K562 (cell line): ENCODE data around the gene BNC2. TPM values are rescaled to one million over a fixed set of nuclear protein-coding genes. Genes with fewer than 3 reads are reported as not detected.

Source experiments
- ATAC-seq: fragments of 200-7000 bp; cut with Tn5 transposase; 3 replicates; pipeline ENCODE4 v1.9.1; 2020; ENCODE audit warnings: moderate library complexity
- BruUV-seq: library from RNA; stranded (reverse); fragments of 400-500 nt; replicated peaks from 2 replicates; lab custom pipeline; 2021; lab: Mats Ljungman, UMichigan
- CTCF ChIA-PET: fragments of 300-600 bp; formaldehyde crosslinking; extraction: SDS; loops from one replicate; lab custom pipeline; 2021; ENCODE audit warnings: low intra/inter-chr PET ratio; lab: Yijun Ruan, JAX
- POLR2A ChIA-PET: fragments of 300-600, 350-650 bp; sonication (Branson Sonifier 250); formaldehyde crosslinking; extraction: SDS; loops from one replicate; lab custom pipeline; 2021; ENCODE audit warnings: antibody characterized with exemption, inconsistent platforms; lab: Yijun Ruan, JAX
- DNase-seq, 4 experiments: peaks; one replicate each; pipeline versions ENCODE4 v3.0.0 to v3.0.0-alpha.2; 2011 to 2018; ENCODE audit warnings: low spot score in 3 of 4, mixed read lengths in 3 of 4; ENCODE audit errors: extremely low read depth in 1 of 4
- FAIRE-seq: peaks from 2 replicates; lab custom pipeline; 2011; peaks lifted over from hg19 to GRCh38; lab: Jason Lieb, UNC
- H2AFZ ChIP-seq: 2 replicates; pipeline ENCODE4 v1.6.0; 2011; ENCODE audit warnings: low read depth, low read length, control low read depth, inconsistent platforms
- H3K27ac ChIP-seq: fragments of 200-600 bp; 3 replicates; pipeline ENCODE4 v1.8.0; 2011; ENCODE audit warnings: low read depth, mild to moderate bottlenecking, control low read depth, inconsistent platforms, low read length, moderate library complexity, mixed read lengths; ENCODE audit errors: extremely low read depth
- H3K27me3 ChIP-seq, 2 experiments: fragments of 300-600 bp in 1 of 2; 2 replicates in 1 of 2; 3 replicates in 1 of 2; pipeline versions ENCODE4 v1.6.0 to v1.8.0; 2011; ENCODE audit warnings: inconsistent platforms in 2 of 2, low read length in 2 of 2, mild to moderate bottlenecking in 1 of 2, mixed read lengths in 1 of 2, moderate library complexity in 1 of 2; ENCODE audit not compliant: control insufficient read depth in 2 of 2, insufficient read depth in 2 of 2
- H3K36me3 ChIP-seq: fragments of 300-600 bp; 3 replicates; pipeline ENCODE4 v1.8.0; 2011; ENCODE audit warnings: mild to moderate bottlenecking, low read length, inconsistent platforms; ENCODE audit not compliant: control insufficient read depth, insufficient read depth
- H3K4me1 ChIP-seq, 2 experiments: fragments of 200-600 bp in 1 of 2; replicated peaks in 1 of 2; 2 replicates in 1 of 2; 3 replicates in 1 of 2; pipeline versions ENCODE4 v1.5.1 to v1.8.0; 2011; ENCODE audit warnings: inconsistent platforms in 2 of 2, low read length in 2 of 2, mild to moderate bottlenecking in 1 of 2, mixed read lengths in 1 of 2, moderate library complexity in 1 of 2; ENCODE audit not compliant: control insufficient read depth in 2 of 2, insufficient read depth in 2 of 2
- H3K4me2 ChIP-seq: 2 replicates; pipeline ENCODE4 v1.6.1; 2011; ENCODE audit warnings: low read length, control low read depth, inconsistent platforms, mixed read lengths; ENCODE audit not compliant: insufficient read depth
- H3K4me3 ChIP-seq: fragments of 200-600 bp; sonication (generic), shearing (Covaris generic); 2 replicates; pipeline ENCODE4 v1.5.1; 2016; ENCODE audit warnings: control low read depth, inconsistent platforms
- H3K79me2 ChIP-seq: fragments of 200-600 bp; 3 replicates; pipeline ENCODE4 v1.8.0; 2011; ENCODE audit warnings: low read length, inconsistent platforms; ENCODE audit not compliant: control insufficient read depth, insufficient read depth
- H3K9ac ChIP-seq, 2 experiments: 2 replicates each; pipeline versions ENCODE4 v1.6.0 to v1.6.1; 2011; ENCODE audit warnings: low read depth in 2 of 2, low read length in 2 of 2, control low read depth in 1 of 2, inconsistent platforms in 1 of 2, mild to moderate bottlenecking in 1 of 2, mixed read lengths in 1 of 2; ENCODE audit not compliant: insufficient read depth in 1 of 2
- H3K9me1 ChIP-seq: one replicate; pipeline ENCODE4 v1.6.0; 2011; ENCODE audit warnings: inconsistent platforms, mild to moderate bottlenecking, low read length, moderate library complexity; ENCODE audit not compliant: control insufficient read depth, insufficient read depth
- H3K9me3 ChIP-seq: replicated peaks from 2 replicates; pipeline ENCODE4 v1.5.1; 2011; ENCODE audit warnings: low read depth, low read length, inconsistent platforms; ENCODE audit not compliant: control insufficient read depth, insufficient read depth
- H4K20me1 ChIP-seq: replicated peaks from 2 replicates; pipeline ENCODE4 v1.6.1; 2011; ENCODE audit warnings: low read length, inconsistent platforms, mixed read lengths; ENCODE audit not compliant: control insufficient read depth, insufficient read depth
- BACH1 ChIP-seq: fragments of 200-800 bp; sonication (Bioruptor generic); IDR thresholded peaks from 2 replicates; pipeline ENCODE4 v1.6.1; 2016; ENCODE audit warnings: missing genetic modification characterization, missing compliant biosample characterization
- ETS2 ChIP-seq: IDR thresholded peaks from 2 replicates; pipeline ENCODE4 v1.6.1; 2016; ENCODE audit warnings: borderline replicate concordance, missing genetic modification characterization, mild to moderate bottlenecking, moderate library complexity, missing compliant biosample characterization; ENCODE audit not compliant: poor library complexity, severe bottlenecking
- PBX2 ChIP-seq, 2 experiments: IDR thresholded peaks in 1 of 2; conservative IDR thresholded peaks in 1 of 2; 2 replicates each; pipeline ENCODE4 v1.6.1; 2016; ENCODE audit warnings: low read depth in 2 of 2, mild to moderate bottlenecking in 1 of 2, missing compliant biosample characterization in 1 of 2, missing genetic modification characterization in 1 of 2, moderate library complexity in 1 of 2
- RFX7 ChIP-seq: fragments of 250-450 bp; sonication (Bioruptor Pico); IDR thresholded peaks from 2 replicates; pipeline ENCODE4 v1.5.1; 2021; ENCODE audit warnings: mild to moderate bottlenecking
- U2AF1 ChIP-seq: fragments of 200-400 bp; formaldehyde crosslinking; optimal IDR thresholded peaks from 2 replicates; pipeline ENCODE3; 2017; ENCODE audit warnings: mild to moderate bottlenecking, low read depth, low read length, moderate library complexity
- ZNF785 ChIP-seq: fragments of 250-450 bp; sonication (Bioruptor Pico); IDR thresholded peaks from 2 replicates; pipeline ENCODE4 v1.4.0; 2020; ENCODE audit warnings: mild to moderate bottlenecking
- WGBS: fragments of 100-300 bp; shearing (Covaris generic); methylation state at CpG from one replicate; pipeline ENCODE4 v1.1.6; 2016; ENCODE audit warnings: low coverage, mixed read lengths; ENCODE audit not compliant: insufficient coverage; ENCODE audit errors: missing lambda C conversion rate; 5-methylcytosine and 5-hydroxymethylcytosine counted together
- in situ Hi-C: fragments of 300-500 bp; cut with MboI; formaldehyde crosslinking; loops from 4 replicates; pipeline ENCODE4 v1.15.0; 2018; ENCODE audit warnings: inconsistent platforms, mixed read lengths
- intact Hi-C: fragments of 100-400 bp; cut with micrococcal nuclease; formaldehyde crosslinking; loops from 2 replicates; pipeline ENCODE4 v1.14.2; 2022
- polyA plus RNA-seq, 8 experiments: library from polyadenylated mRNA; depleted of rRNA in 4 of 8; stranded (reverse) in 5 of 8; unstranded in 3 of 8; fragments of >200 nt; fragmentation: Nextera tagmentation in 2 of 8; fragmentation: Illumina TruSeq in 1 of 8; extraction: Ambion mirVana in 2 of 8; extraction: Trizol in 1 of 8; gene quantifications; 2 replicates each; pipeline versions ENCODE4 v1.2.1 to v1.2.3, GENCODE V29; 2011 to 2014; ENCODE audit warnings: inconsistent platforms in 1 of 8, missing spikeins in 1 of 8
- total RNA-seq, 7 experiments: library from RNA; depleted of rRNA in 6 of 7; stranded (reverse); fragments of >200 nt in 6 of 7; fragmentation: Illumina TruSeq in 2 of 7; extraction: Trizol in 2 of 7; gene quantifications; 2 replicates each; pipeline versions ENCODE4 v1.2.1 to v1.2.3, GENCODE V29; 2011 to 2021; ENCODE audit warnings: low replicate concordance in 1 of 7
- TF ChIP-seq, protein P1 (sequence below): fragments of 450-650 bp; IDR thresholded peaks from 2 replicates; pipeline ENCODE4 v1.7.1; 2018; ENCODE audit warnings: mild to moderate bottlenecking, low read depth; ENCODE audit not compliant: partially characterized antibody
- TF ChIP-seq, protein P2 (sequence below): fragments of 450-650 bp; IDR thresholded peaks from 2 replicates; pipeline ENCODE4 v1.6.1; 2016; ENCODE audit warnings: low read depth

The BNC2 gene
- total and polyA plus RNA-seq, 9 of the 15 experiments (the other 6 are each of a cell fraction or from before 2014, with no cell fraction given): not detected

- H3K4me2 ChIP-seq: no peak overlapping the region
- no peak overlapping the region for H2AFZ ChIP-seq
- no peak for ATAC-seq
- no peaks in the 10 kb centered on the region for H3K9me3 ChIP-seq
- 0% methylated on average over 3 of the region's 3 CpGs for WGBS
- H3K36me3 ChIP-seq: no peaks in the 10 kb centered on the region
- intact Hi-C loops (no loop called here), in situ Hi-C loops (no loop called here)
- H3K9ac ChIP-seq: no peak overlapping the region
- H3K27ac ChIP-seq: no peak overlapping the region
- BruUV-seq: no TSS peak
- ChIA-PET POLR2A (no interaction called here), CTCF (no interaction called here)
- no peak for FAIRE-seq
- no peaks in the 10 kb centered on the region for H4K20me1 ChIP-seq
- H3K4me3 ChIP-seq: no peak overlapping the region
- H3K79me2 ChIP-seq: no peaks in the 10 kb centered on the region
- no peak for DNase-seq
- H3K27me3 ChIP-seq: no peaks in the 10 kb centered on the region
- H3K9me1 ChIP-seq: no peaks in the 10 kb centered on the region
- H3K4me1 ChIP-seq: no peaks in the 10 kb centered on the region
- TF ChIP-seq PBX2 (CRISPR knock-in tag; IDR thresholded peaks at IDR 0.05; ENCODE audit: low read depth): no peak
- no peak for TF ChIP-seq PBX2 (tag; conservative IDR thresholded peaks at IDR 0.05; ENCODE audit: low read depth)
- TF ChIP-seq, protein P1, sequence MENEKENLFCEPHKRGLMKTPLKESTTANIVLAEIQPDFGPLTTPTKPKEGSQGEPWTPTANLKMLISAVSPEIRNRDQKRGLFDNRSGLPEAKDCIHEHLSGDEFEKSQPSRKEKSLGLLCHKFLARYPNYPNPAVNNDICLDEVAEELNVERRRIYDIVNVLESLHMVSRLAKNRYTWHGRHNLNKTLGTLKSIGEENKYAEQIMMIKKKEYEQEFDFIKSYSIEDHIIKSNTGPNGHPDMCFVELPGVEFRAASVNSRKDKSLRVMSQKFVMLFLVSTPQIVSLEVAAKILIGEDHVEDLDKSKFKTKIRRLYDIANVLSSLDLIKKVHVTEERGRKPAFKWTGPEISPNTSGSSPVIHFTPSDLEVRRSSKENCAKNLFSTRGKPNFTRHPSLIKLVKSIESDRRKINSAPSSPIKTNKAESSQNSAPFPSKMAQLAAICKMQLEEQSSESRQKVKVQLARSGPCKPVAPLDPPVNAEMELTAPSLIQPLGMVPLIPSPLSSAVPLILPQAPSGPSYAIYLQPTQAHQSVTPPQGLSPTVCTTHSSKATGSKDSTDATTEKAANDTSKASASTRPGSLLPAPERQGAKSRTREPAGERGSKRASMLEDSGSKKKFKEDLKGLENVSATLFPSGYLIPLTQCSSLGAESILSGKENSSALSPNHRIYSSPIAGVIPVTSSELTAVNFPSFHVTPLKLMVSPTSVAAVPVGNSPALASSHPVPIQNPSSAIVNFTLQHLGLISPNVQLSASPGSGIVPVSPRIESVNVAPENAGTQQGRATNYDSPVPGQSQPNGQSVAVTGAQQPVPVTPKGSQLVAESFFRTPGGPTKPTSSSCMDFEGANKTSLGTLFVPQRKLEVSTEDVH: no peak
- no peak for TF ChIP-seq RFX7 (CRISPR knock-in tag)
- no peak for TF ChIP-seq BACH1 (tag)
- no peak for TF ChIP-seq ETS2 (tag)
- TF ChIP-seq ZNF785 (CRISPR knock-in tag): no peak
- no peak for TF ChIP-seq U2AF1
- TF ChIP-seq, protein P2, sequence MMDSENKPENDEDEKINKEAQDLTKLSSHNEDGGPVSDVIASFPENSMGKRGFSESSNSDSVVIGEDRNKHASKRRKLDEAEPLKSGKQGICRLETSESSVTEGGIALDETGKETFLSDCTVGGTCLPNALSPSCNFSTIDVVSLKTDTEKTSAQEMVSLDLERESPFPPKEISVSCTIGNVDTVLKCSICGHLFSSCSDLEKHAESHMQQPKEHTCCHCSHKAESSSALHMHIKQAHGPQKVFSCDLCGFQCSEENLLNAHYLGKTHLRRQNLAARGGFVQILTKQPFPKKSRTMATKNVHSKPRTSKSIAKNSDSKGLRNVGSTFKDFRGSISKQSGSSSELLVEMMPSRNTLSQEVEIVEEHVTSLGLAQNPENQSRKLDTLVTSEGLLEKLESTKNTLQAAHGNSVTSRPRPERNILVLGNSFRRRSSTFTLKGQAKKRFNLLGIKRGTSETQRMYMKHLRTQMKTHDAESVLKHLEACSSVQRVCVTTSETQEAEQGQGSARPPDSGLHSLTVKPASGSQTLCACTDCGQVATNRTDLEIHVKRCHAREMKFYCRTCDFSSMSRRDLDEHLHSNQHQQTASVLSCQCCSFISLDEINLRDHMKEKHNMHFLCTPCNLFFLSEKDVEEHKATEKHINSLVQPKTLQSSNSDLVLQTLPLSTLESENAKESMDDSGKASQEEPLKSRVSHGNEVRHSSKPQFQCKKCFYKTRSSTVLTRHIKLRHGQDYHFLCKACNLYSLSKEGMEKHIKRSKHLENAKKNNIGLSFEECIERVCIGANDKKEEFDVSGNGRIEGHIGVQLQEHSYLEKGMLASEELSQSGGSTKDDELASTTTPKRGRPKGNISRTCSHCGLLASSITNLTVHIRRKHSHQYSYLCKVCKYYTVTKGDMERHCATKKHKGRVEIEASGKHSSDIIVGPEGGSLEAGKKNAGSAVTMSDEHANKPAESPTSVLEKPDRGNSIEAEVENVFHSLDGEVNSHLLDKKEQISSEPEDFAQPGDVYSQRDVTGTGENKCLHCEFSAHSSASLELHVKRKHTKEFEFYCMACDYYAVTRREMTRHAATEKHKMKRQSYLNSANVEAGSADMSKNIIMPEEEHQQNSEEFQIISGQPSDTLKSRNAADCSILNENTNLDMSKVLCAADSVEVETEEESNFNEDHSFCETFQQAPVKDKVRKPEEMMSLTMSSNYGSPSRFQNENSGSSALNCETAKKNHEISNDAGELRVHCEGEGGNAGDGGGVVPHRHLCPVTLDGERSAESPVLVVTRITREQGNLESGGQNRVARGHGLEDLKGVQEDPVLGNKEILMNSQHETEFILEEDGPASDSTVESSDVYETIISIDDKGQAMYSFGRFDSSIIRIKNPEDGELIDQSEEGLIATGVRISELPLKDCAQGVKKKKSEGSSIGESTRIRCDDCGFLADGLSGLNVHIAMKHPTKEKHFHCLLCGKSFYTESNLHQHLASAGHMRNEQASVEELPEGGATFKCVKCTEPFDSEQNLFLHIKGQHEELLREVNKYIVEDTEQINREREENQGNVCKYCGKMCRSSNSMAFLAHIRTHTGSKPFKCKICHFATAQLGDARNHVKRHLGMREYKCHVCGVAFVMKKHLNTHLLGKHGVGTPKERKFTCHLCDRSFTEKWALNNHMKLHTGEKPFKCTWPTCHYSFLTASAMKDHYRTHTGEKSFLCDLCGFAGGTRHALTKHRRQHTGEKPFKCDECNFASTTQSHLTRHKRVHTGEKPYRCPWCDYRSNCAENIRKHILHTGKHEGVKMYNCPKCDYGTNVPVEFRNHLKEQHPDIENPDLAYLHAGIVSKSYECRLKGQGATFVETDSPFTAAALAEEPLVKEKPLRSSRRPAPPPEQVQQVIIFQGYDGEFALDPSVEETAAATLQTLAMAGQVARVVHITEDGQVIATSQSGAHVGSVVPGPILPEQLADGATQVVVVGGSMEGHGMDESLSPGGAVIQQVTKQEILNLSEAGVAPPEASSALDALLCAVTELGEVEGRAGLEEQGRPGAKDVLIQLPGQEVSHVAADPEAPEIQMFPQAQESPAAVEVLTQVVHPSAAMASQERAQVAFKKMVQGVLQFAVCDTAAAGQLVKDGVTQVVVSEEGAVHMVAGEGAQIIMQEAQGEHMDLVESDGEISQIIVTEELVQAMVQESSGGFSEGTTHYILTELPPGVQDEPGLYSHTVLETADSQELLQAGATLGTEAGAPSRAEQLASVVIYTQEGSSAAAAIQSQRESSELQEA: no peak
These were observed 294.6 kb downstream of the BNC2 start for GRCh38 chr9:16575986-16576245.
